ENCODE measurements around the gene HHIPL1.
"Not testable (repeated sequence)": the region's sequence is repeated elsewhere in the genome, so short reads cannot be mapped to it uniquely, and the experiment has no call there.

HHIPL1 gene

GRCh38 chr14:99660794-99661193 lies 15.9 kb downstream of the HHIPL1 start:
- no peak for DNase-seq (ENCODE audit: low read depth)

- not testable (repeated sequence) for DNase-seq (ENCODE audit: low read depth)
Measured at GRCh38 chr14:99661206-99661605, 16.3 kb downstream of the HHIPL1 start.

GRCh38 chr14:99662846-99663245 lies 17.9 kb downstream of the HHIPL1 start:
- no peak for DNase-seq (ENCODE audit: low read depth)

- DNase-seq (ENCODE audit: low read depth), result no peak
Measured at GRCh38 chr14:99663386-99664057, 18.6 kb downstream of the HHIPL1 start.

- no peak for DNase-seq (ENCODE audit: low read depth)
Measured at GRCh38 chr14:99664058-99664936, 19.4 kb downstream of the HHIPL1 start.

- no peak for DNase-seq (ENCODE audit: low read depth)
Measured at GRCh38 chr14:99664937-99665273, 20.0 kb downstream of the HHIPL1 start.

GRCh38 chr14:99666533-99666932 lies 21.6 kb downstream of the HHIPL1 start:
- no peak for DNase-seq (ENCODE audit: low read depth)

GRCh38 chr14:99667045-99667444 lies 22.1 kb downstream of the HHIPL1 start:
- DNase-seq (ENCODE audit: low read depth), result no peak

GRCh38 chr14:99667821-99668220 lies 22.9 kb downstream of the HHIPL1 start:
- no peak for DNase-seq (ENCODE audit: low read depth)

- no peak for DNase-seq (ENCODE audit: low read depth)
Measured at GRCh38 chr14:99668307-99669295, 23.7 kb downstream of the HHIPL1 start.

- no peak for DNase-seq (ENCODE audit: low read depth)
Measured at GRCh38 chr14:99670361-99671234, 25.7 kb downstream of the HHIPL1 start.

- DNase-seq (ENCODE audit: low read depth), result no peak
Measured at GRCh38 chr14:99671235-99672224, 26.6 kb downstream of the HHIPL1 start.

GRCh38 chr14:99672506-99673304 lies 27.8 kb downstream of the HHIPL1 start:
- DNase-seq (ENCODE audit: low read depth), result no peak

- no peak for DNase-seq (ENCODE audit: low read depth)
Measured at GRCh38 chr14:99673305-99674063, 28.6 kb downstream of the HHIPL1 start.

GRCh38 chr14:99674064-99674650 lies 29.2 kb downstream of the HHIPL1 start:
- DNase-seq (ENCODE audit: low read depth), result no peak

GRCh38 chr14:99674776-99675381 lies 29.9 kb downstream of the HHIPL1 start:
- DNase-seq (ENCODE audit: low read depth), result no peak

GRCh38 chr14:99675382-99675835 lies 30.5 kb downstream of the HHIPL1 start:
- DNase-seq (ENCODE audit: low read depth), result no peak

Measured in stimulated activated CD8-positive, alpha-beta memory T cell treated with anti-CD3 and anti-CD28 coated beads, Interleukin-15, amount 100 ng/mL, for 1 hour (primary cell).